Activated CD8-positive, alpha-beta memory T cell treated with anti-CD3 and anti-CD28 coated beads, Interleukin-2, amount 50 U/mL, for 24 hours (primary cell): ENCODE results near the gene SEZ6L.

Experiments used
- DNase-seq: peaks from one replicate; pipeline ENCODE4 v3.0.0-alpha.2; 2020; ENCODE audit errors: extremely low read depth

The SEZ6L gene

GRCh38 chr22:26245001-26245400 is 75.7 kb downstream of the SEZ6L start:
- no peak for DNase-seq

- DNase-seq: no peak
Observed at GRCh38 chr22:26246552-26246951, 77.3 kb downstream of the SEZ6L start.

DNA sequence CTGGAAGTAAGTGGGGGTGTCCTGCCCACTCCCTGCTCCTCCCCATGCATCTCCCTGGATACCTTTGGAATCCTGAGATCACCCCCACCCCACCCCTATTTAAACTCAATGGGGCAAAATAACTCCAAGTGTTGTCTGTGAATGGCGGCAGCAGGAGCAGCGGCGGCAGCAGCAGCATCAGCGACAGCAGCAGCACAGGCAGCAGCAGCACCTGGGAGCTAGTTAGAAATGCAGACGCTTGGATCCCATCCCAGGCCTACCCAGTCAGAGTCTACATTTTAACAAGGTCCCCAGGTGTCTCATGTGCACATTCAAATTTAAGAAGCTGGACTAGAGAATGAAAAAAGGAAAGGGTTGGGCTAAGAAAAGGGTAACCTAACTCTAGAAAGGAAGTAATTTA is 82.6 kb downstream of the SEZ6L start:
- no peak for DNase-seq

DNA sequence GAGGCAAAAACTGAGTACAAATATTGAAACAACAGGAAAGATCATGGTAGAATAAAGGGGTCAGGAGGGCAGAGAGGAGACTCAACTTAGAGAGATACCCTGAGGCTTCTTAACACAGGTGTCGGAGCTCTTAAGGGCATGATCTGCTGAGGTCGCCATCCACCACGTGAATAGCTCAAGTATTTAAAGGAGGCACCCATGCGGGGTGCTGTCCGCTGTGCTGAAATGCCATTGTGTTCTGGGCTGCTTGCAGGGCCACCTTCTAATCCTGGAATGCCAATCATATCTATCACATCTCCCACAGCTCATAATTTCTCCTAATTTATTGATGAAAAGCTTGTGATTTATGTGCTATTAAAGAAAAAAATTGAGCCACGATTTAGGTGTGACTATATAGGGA is 90.2 kb downstream of the SEZ6L start:
- no peak for DNase-seq

DNA sequence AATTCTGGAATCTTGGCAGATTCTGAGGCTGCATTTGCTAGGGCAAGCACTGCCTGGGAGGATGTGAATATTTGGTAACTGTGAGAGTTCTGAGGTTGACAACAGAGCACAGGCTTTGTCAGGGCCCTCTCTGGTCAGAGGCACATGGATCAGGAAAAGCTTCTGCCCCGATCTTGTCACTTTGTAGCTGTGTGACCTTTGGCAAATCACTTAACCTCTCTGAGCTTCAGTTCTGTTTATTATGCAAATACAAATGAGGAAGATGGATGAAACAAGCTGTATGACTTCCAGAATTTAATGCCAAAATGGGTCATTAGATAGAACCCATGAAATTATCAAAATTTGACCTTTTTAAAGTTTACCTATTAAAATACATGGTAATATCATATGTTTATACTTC is 94.9 kb downstream of the SEZ6L start:
- DNase-seq: no peak

GRCh38 chr22:26265281-26265680 is 96.0 kb downstream of the SEZ6L start:
- DNase-seq: no peak

GRCh38 chr22:26265909-26266308 is 96.6 kb downstream of the SEZ6L start:
- DNase-seq: no peak

GRCh38 chr22:26267856-26268255 is 98.6 kb downstream of the SEZ6L start:
- DNase-seq: no peak

GRCh38 chr22:26269572-26269971 is 100.3 kb downstream of the SEZ6L start:
- DNase-seq: no peak

- DNase-seq: no peak
Observed at GRCh38 chr22:26271427-26271826, 102.2 kb downstream of the SEZ6L start.

- DNase-seq: no peak
Observed at GRCh38 chr22:26273011-26273675, 103.9 kb downstream of the SEZ6L start.

DNA sequence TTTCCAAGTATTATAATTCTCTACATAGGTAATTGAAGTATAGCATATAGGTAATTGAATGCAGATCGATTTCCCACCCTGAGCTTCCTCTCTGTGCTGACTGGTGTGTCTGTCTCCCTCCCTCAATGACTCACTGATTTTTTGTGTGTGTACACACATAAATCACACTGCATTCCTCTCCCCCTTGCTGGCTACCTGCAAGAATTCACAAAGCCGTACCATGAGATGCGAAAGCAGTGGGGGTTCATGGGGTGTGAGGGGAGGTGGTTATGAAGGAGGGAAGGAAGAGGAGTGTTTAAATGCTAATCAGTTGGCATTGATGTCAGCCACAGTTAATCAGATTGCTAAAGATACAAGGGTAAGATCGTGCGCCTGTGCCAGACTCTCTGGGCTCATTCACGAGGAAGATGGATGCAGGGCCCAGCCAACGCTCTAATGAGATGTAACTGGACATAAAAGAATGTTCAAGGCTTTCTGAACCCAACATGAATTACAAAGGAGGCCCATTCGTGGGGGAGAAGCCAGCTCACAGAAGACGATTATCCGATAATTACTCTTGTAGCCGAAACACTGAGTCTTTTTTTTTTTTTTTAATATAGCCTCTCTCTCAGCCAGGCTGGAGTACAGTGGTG is 107.4 kb downstream of the SEZ6L start:
- no peak for DNase-seq

GRCh38 chr22:26281941-26282340 is 112.7 kb downstream of the SEZ6L start:
- no peak for DNase-seq

GRCh38 chr22:26283330-26283729 is 114.1 kb downstream of the SEZ6L start:
- DNase-seq: no peak

GRCh38 chr22:26285632-26286031 is 116.4 kb downstream of the SEZ6L start:
- no peak for DNase-seq

DNA sequence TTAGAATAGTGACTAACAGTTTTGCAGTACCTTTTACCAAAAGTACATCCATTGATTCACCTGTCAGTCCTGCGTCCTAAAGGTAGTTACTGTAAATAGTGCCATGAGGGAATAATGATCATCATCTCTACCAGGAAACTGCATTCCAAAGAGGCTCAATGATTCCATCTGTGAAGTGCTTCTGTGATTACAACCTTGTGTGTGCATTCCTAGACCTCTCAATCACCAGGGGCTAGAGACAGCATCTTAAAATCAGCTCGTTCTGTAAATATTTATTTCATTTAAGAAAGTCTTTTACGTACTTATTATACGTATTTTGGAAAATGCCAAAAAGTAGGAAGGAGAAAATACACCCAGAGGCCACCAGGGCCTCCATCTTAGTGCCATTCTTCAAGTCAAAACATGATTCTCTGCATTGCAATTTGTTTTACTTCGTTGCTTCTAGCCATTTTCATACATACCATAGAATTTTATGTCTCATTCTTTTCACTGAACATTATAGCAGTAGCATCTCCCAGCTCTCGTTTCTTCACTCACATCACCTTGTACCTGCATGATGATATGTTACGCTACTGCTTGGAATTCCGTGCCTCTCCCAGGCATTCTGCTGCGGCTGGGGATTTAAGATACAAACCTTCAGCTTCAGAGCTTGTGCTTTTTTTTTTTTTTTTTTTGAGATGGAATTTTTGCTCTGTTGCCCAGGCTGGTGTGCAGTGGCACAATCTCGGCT is 117.0 kb downstream of the SEZ6L start:
- DNase-seq: no peak

DNA sequence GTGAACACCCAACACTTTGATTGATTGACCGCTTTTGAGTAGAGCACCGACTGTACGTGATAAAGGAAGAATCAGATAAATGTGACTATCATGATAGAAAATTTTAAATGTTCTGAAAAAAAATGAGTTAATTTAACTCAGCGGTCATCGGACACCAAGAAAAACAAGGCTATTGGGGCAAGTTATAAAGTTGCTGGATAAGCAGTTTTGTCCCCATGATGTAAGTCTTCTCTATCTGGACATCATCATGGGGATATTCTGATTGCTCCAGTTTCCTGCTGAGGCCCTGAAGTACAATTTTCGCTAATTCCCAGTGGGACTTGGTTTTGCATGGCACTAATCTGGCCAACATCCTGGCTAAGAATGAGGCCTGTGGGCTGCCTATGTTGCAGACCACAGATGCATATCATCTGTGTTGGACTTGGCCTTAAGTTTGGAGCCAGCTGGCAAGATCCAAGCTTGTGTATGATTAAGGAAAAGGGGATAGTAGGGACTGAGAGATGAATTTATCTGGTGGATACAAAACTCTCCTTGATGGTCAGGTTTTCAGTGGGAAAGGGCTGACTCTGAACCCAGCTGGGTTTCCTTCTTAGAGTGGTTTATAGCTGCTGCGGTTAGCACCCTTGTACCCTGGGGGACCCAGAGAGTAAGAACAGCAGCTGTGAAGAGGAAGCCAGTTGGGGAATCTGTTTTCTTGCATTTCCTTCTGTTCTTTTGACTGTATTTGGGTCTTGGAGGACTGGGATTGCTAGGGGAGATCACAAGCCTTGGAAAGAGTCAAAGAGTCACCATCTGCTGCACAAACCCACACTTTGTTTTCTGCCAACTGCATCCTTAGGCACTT is 118.3 kb downstream of the SEZ6L start:
- no peak for DNase-seq

DNA sequence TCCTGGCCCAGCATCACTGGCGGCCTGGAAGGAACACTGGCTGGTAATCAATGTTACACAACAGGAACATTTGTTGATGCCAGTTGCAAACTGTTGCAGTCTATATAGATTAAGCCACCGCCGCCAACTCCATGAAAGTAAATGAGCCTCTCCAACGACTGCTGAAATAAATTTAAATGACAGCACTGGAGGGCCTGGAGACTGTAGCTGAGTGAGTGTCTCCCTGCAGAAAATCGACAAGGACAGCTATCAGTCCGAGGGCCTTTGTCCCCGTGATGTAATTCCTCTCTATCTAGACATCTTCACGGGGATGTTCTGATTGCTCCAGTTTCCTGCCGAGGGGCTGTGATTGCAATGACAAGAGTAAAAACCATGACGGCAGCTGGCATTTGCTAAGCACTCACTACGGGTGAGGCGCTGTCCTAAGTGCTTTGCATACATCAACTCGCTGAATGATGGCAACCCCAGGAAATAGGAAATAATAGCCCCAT is 120.4 kb downstream of the SEZ6L start:
- DNase-seq: no peak

GRCh38 chr22:26291940-26292666 is 122.8 kb downstream of the SEZ6L start:
- DNase-seq: no peak

- DNase-seq: no peak
Observed at GRCh38 chr22:26292667-26292995, 123.4 kb downstream of the SEZ6L start.

DNA sequence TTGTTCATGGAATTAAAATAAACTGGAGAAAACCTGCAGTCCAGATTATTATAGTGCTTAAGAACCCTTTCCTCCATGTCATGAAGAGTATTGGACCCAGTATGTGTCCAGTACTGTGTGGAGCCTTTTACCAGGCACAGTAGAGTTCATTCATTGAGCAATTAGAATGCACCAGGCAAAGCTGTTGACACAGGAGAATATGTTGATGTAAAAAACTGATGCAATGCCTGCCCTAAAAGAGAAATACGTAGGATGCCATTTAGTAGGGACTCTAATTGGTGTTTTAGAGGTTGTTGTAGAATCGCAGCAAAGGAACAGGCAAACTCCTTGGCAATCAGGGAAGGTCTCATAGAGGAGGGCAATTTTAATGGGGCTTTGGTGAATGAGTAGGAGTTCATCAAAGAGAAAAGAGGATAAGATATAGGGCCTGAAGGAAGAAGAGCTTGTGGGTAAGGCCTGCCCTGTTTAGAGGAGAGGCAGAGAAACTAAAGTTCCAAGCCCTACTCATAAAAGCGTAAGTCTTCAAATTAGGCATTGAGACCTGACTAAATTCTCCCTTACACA is 126.4 kb downstream of the SEZ6L start:
- DNase-seq: no peak
